Peyer's patch (tissue), 4 donors: ENCODE results near the gene EIF6.

ENCODE experiments used
- POLR2A ChIP-seq, 2 donors: fragments of 450-650 bp; IDR thresholded peaks; one replicate each; pipeline ENCODE4 v1.5.1; 2017; ENCODE audit warnings: antibody characterized with exemption in 2 of 2, mild to moderate bottlenecking in 2 of 2, moderate library complexity in 2 of 2
- TF ChIP-seq, protein P1 (sequence below), 6 experiments: fragments of 450-650 bp in 4 of 6; fragments of 200-600 bp in 2 of 6; sonication (generic) in 1 of 6; IDR thresholded peaks; one replicate each; pipeline ENCODE4 v1.5.1; 2017 to 2019; ENCODE audit warnings: antibody characterized with exemption in 6 of 6, mild to moderate bottlenecking in 3 of 6, moderate library complexity in 1 of 6

- TF ChIP-seq, protein P1, sequence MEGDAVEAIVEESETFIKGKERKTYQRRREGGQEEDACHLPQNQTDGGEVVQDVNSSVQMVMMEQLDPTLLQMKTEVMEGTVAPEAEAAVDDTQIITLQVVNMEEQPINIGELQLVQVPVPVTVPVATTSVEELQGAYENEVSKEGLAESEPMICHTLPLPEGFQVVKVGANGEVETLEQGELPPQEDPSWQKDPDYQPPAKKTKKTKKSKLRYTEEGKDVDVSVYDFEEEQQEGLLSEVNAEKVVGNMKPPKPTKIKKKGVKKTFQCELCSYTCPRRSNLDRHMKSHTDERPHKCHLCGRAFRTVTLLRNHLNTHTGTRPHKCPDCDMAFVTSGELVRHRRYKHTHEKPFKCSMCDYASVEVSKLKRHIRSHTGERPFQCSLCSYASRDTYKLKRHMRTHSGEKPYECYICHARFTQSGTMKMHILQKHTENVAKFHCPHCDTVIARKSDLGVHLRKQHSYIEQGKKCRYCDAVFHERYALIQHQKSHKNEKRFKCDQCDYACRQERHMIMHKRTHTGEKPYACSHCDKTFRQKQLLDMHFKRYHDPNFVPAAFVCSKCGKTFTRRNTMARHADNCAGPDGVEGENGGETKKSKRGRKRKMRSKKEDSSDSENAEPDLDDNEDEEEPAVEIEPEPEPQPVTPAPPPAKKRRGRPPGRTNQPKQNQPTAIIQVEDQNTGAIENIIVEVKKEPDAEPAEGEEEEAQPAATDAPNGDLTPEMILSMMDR (IDR thresholded peaks at IDR 0.05) = no peak
- no peak for TF ChIP-seq POLR2A (IDR thresholded peaks at IDR 0.05)
Observed at GRCh38 chr20:35276408-35276807, 8.2 kb downstream of the EIF6 start.
